ENCODE data around the gene DUSP10.
A peak's percentile ranks its signal among the peaks of the same experiment; 100 is the strongest.

Gene DUSP10

GRCh38 chr1:221714227-221715152, 27.4 kb downstream of the DUSP10 start:
- H3K27ac ChIP-seq (ENCODE audit: low read depth, low read length): peak overlapping the region; percentile 85
- H3K36me3 ChIP-seq (ENCODE audit: control insufficient read depth, insufficient read depth, low read length): no peaks in the 10 kb centered on the region
- no peak overlapping the region for H3K4me3 ChIP-seq (ENCODE audit: low read length)
- no peak overlapping the region for H3K9ac ChIP-seq (ENCODE audit: low read length)
- H3K4me1 ChIP-seq (ENCODE audit: control insufficient read depth, insufficient read depth, low read length): peaks cover 66% of the 10 kb centered on the region
- H3K27me3 ChIP-seq (ENCODE audit: control insufficient read depth, insufficient read depth, low read length): no peaks in the 10 kb centered on the region

GRCh38 chr1:221712776-221713431, 29.0 kb downstream of the DUSP10 start:
- no peak overlapping the region for H3K9ac ChIP-seq (ENCODE audit: low read length)
- H3K36me3 ChIP-seq (ENCODE audit: control insufficient read depth, insufficient read depth, low read length): no peaks in the 10 kb centered on the region
- H3K4me1 ChIP-seq (ENCODE audit: control insufficient read depth, insufficient read depth, low read length): peaks cover 69% of the 10 kb centered on the region
- peak overlapping the region; percentile 80 for H3K27ac ChIP-seq (ENCODE audit: low read depth, low read length)
- H3K4me3 ChIP-seq (ENCODE audit: low read length): no peak overlapping the region
- no peaks in the 10 kb centered on the region for H3K27me3 ChIP-seq (ENCODE audit: control insufficient read depth, insufficient read depth, low read length)

- H3K27ac ChIP-seq (ENCODE audit: low read depth, low read length): peak overlapping the region; percentile 80
- peaks cover 66% of the 10 kb centered on the region for H3K4me1 ChIP-seq (ENCODE audit: control insufficient read depth, insufficient read depth, low read length)
- no peak overlapping the region for H3K4me3 ChIP-seq (ENCODE audit: low read length)
- H3K36me3 ChIP-seq (ENCODE audit: control insufficient read depth, insufficient read depth, low read length): no peaks in the 10 kb centered on the region
- no peak overlapping the region for H3K9ac ChIP-seq (ENCODE audit: low read length)
- H3K27me3 ChIP-seq (ENCODE audit: control insufficient read depth, insufficient read depth, low read length): no peaks in the 10 kb centered on the region
These were observed 29.6 kb downstream of the DUSP10 start for GRCh38 chr1:221712198-221712684.

GRCh38 chr1:221711656-221712055, 30.2 kb downstream of the DUSP10 start:
- Histone ChIP-seq H3K4me3 (ENCODE audit: low read length) (no peak overlapping the region), H3K36me3 (ENCODE audit: control insufficient read depth, insufficient read depth, low read length) (no peaks in the 10 kb centered on the region), H3K4me1 (ENCODE audit: control insufficient read depth, insufficient read depth, low read length) (peaks cover 63% of the 10 kb centered on the region), H3K27ac (ENCODE audit: low read depth, low read length) (peak overlapping the region; percentile 80), H3K27me3 (ENCODE audit: control insufficient read depth, insufficient read depth, low read length) (no peaks in the 10 kb centered on the region), H3K9ac (ENCODE audit: low read length) (no peak overlapping the region)

DNA sequence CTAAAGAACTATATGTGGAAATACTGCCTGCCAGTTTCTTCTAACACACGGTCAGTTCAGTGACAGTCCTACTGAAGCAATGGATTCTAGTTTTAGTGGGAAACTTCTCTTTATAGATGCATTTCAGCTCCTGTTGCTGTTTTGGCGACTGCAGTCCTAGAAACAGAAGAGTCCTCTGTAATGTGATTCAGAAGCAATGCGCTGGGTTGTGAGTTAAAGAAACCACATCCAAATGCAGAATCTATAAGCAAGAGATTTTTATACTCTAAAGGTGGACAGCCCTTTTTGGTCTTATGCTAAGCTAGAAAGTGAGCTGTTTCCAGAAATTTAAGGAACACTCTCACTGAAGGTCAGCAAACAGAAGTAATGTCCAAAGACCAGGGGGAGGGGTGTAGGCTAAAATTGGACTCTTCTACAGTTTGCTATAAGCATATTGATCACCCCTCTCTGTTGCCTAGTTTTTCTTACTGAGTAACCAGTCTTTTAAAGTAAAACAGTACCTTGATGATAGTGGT, 30.8 kb downstream of the DUSP10 start:
- Histone ChIP-seq H3K4me3 (ENCODE audit: low read length) (no peak overlapping the region), H3K9ac (ENCODE audit: low read length) (no peak overlapping the region), H3K27me3 (ENCODE audit: control insufficient read depth, insufficient read depth, low read length) (no peaks in the 10 kb centered on the region), H3K4me1 (ENCODE audit: control insufficient read depth, insufficient read depth, low read length) (peaks cover 59% of the 10 kb centered on the region), H3K27ac (ENCODE audit: low read depth, low read length) (peak overlapping the region; percentile 80), H3K36me3 (ENCODE audit: control insufficient read depth, insufficient read depth, low read length) (no peaks in the 10 kb centered on the region)

- no peaks in the 10 kb centered on the region for H3K36me3 ChIP-seq (ENCODE audit: control insufficient read depth, insufficient read depth, low read length)
- H3K4me1 ChIP-seq (ENCODE audit: control insufficient read depth, insufficient read depth, low read length): peaks cover 58% of the 10 kb centered on the region
- H3K9ac ChIP-seq (ENCODE audit: low read length): no peak overlapping the region
- peak overlapping the region; percentile 88 for H3K27ac ChIP-seq (ENCODE audit: low read depth, low read length)
- no peak overlapping the region for H3K4me3 ChIP-seq (ENCODE audit: low read length)
- no peaks in the 10 kb centered on the region for H3K27me3 ChIP-seq (ENCODE audit: control insufficient read depth, insufficient read depth, low read length)
These were observed 32.0 kb downstream of the DUSP10 start for GRCh38 chr1:221709854-221710253.

DNA sequence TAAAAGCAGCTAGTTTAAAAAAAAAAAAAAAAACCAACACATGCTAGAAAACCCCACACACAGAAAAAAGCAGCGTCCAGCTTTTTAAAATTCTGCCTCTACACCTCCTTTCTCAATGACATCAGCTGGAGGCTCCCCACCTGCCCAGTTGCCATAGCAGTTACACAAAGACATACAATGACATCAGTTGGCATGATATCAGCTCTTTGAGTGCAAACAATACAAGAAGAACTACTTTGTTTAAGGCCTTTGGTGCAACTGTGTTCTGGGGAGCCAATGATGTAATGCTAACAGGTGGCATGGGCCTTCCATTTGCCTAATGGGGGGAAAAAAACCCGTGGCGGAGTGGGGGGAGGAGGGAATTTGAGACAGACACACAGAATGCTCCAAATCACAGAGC, 32.9 kb downstream of the DUSP10 start:
- Histone ChIP-seq H3K36me3 (ENCODE audit: control insufficient read depth, insufficient read depth, low read length) (no peaks in the 10 kb centered on the region), H3K4me3 (ENCODE audit: low read length) (no peak overlapping the region), H3K27me3 (ENCODE audit: control insufficient read depth, insufficient read depth, low read length) (no peaks in the 10 kb centered on the region), H3K9ac (ENCODE audit: low read length) (no peak overlapping the region), H3K27ac (ENCODE audit: low read depth, low read length) (peak overlapping the region; percentile 88), H3K4me1 (ENCODE audit: control insufficient read depth, insufficient read depth, low read length) (peaks cover 54% of the 10 kb centered on the region)

DNA sequence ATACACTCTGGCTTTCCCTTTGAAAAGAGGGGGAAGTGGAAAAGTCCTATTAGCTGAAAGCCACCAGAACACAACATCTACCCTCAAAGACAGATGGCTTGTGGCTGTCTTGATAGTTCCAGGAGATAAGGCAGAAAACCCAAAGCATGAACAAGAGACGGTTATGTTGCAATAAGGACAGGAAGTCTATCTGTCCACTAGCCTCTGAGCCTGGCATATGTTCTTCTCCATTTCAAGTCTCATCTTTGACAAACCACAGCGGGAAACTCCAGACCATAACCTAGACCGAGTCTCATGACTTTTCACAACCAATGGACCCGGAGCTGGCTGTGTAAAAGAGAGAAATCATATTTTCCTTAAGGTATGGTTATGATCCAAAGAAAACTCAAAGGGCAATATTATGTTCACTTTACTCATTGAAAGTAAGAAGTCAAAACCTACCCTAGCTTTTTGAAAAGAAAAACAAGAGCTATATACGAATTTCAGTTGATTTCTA, 33.8 kb downstream of the DUSP10 start:
- Histone ChIP-seq H3K4me1 (ENCODE audit: control insufficient read depth, insufficient read depth, low read length) (peaks cover 53% of the 10 kb centered on the region), H3K9ac (ENCODE audit: low read length) (no peak overlapping the region), H3K4me3 (ENCODE audit: low read length) (no peak overlapping the region), H3K27ac (ENCODE audit: low read depth, low read length) (peak overlapping the region; percentile 88), H3K36me3 (ENCODE audit: control insufficient read depth, insufficient read depth, low read length) (no peaks in the 10 kb centered on the region), H3K27me3 (ENCODE audit: control insufficient read depth, insufficient read depth, low read length) (no peaks in the 10 kb centered on the region)

GRCh38 chr1:221706876-221707582, 34.9 kb downstream of the DUSP10 start:
- Histone ChIP-seq H3K9ac (ENCODE audit: low read length) (no peak overlapping the region), H3K4me3 (ENCODE audit: low read length) (no peak overlapping the region), H3K27me3 (ENCODE audit: control insufficient read depth, insufficient read depth, low read length) (no peaks in the 10 kb centered on the region), H3K4me1 (ENCODE audit: control insufficient read depth, insufficient read depth, low read length) (peaks cover 48% of the 10 kb centered on the region), H3K27ac (ENCODE audit: low read depth, low read length) (peak overlapping the region; percentile 88), H3K36me3 (ENCODE audit: control insufficient read depth, insufficient read depth, low read length) (peaks cover 4% of the 10 kb centered on the region)

- Histone ChIP-seq H3K4me3 (ENCODE audit: low read length) (no peak overlapping the region), H3K27ac (ENCODE audit: low read depth, low read length) (peak overlapping the region; percentile 27), H3K9ac (ENCODE audit: low read length) (no peak overlapping the region), H3K36me3 (ENCODE audit: control insufficient read depth, insufficient read depth, low read length) (peaks cover 4% of the 10 kb centered on the region), H3K4me1 (ENCODE audit: control insufficient read depth, insufficient read depth, low read length) (peaks cover 39% of the 10 kb centered on the region), H3K27me3 (ENCODE audit: control insufficient read depth, insufficient read depth, low read length) (no peaks in the 10 kb centered on the region)
These were observed 35.7 kb downstream of the DUSP10 start for GRCh38 chr1:221706191-221706590.

DNA sequence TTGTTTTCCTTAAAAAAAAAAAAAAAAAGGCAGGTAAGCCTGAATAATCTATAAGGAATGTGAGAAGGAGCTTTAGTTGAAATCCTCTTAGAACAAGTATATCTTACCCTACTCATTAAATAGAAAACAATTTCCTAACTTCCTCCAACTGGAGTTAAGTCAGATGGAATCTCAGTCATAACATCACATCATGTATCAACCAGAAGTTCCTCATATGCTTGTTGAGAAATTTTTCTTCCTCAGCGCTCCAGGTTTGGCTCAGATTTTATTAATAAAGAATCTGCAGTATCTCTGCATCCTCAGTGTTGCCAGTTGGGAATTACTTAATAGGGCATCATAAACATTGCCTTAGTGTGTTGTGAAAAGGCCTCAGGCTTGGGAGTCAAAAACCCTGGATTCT, 37.6 kb downstream of the DUSP10 start:
- Histone ChIP-seq H3K36me3 (ENCODE audit: control insufficient read depth, insufficient read depth, low read length) (peaks cover 4% of the 10 kb centered on the region), H3K27ac (ENCODE audit: low read depth, low read length) (peak overlapping the region; percentile 64), H3K4me1 (ENCODE audit: control insufficient read depth, insufficient read depth, low read length) (peaks cover 22% of the 10 kb centered on the region)

More for the DNA sequence above, 37.6 kb downstream of the DUSP10 start:
- Histone ChIP-seq H3K27me3 (ENCODE audit: control insufficient read depth, insufficient read depth, low read length) (no peaks in the 10 kb centered on the region), H3K4me3 (ENCODE audit: low read length) (no peak overlapping the region), H3K9ac (ENCODE audit: low read length) (no peak overlapping the region)

All from rectal smooth muscle tissue (tissue), 1 donor.